ENCODE results near the gene CHGA. TPM values are rescaled to one million over a fixed set of nuclear protein-coding genes. Genes with fewer than 3 reads are reported as not detected.

CHGA gene
- total RNA-seq, 2 donors from 2014 or later: 40.5 to 55.7 TPM

DNA sequence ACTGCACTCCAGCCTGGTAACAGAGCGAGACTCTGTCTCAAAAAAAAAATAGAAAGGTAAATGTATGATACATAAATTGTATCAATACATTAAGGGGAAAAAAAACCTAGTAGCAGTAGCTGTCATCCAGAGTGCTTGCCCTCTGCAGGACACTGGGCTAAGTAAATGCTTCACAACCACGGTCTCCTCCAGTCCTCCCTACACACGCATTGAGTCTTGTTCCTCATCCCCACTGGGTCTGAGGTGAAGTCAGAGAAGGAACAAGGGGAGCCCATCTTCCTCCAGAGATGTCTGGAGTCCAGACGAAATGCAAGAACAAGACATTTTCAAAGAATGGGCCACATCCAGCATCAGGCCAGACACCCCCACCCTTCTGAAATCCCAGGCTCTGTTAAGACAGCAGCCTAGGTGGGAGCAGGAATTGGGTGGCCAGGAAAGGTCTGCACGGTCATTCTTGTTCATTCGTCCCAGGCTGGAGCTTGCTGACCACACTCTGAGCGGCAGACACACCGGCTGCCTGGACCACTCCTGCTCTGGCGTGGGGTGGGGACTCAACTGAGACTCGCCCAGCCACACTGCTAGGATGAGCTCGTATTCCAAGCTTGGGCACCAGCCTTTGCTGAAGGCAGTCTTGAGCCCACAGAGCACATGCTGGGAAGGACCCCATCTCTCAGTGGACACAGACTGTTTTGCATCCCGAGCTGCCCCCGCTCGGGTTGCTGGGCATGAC, 45.5 kb downstream of the CHGA start:
- 95% methylated on average over 14 of the region's 14 CpGs for WGBS

DNA sequence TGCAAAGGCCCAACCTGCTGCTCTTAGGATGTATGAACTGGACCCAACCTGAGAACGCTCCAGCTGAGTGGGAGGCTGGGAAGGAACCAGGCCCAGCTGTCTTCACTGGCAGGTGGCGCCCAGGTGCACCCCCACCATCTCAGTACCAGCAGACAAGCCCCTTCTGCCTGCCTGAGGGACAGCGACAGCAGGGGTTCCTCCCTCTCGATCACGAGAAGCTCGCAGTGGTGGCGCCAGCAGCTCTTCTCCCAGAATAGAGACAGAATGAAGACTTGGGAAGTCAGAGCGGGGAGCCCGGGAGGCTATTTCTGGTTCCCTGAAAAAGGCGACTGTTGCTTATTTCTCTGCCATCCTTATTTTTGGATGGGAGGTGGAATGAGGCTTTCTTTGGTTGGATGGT, 46.5 kb downstream of the CHGA start:
- no peak overlapping the region for H3K27ac ChIP-seq
- H3K27me3 ChIP-seq (replicated peaks; ENCODE audit: insufficient read depth): no peaks in the 10 kb centered on the region
- 92% methylated on average over 10 of the region's 10 CpGs for WGBS
- no peaks in the 10 kb centered on the region for H3K9me3 ChIP-seq
- DNase-seq (ENCODE audit: low spot score): no peak
- H3K4me1 ChIP-seq (replicated peaks): peaks cover 24% of the 10 kb centered on the region
- no peaks in the 10 kb centered on the region for H3K36me3 ChIP-seq
- TF ChIP-seq POLR2AphosphoS5 (IDR thresholded peaks at IDR 0.05): no peak
- TF ChIP-seq CTCF (IDR thresholded peaks at IDR 0.05): no peak
- TF ChIP-seq POLR2A (IDR thresholded peaks at IDR 0.05): no peak
- intact Hi-C loops (cut with DNase I): no loop called here
- no peak overlapping the region for H3K4me3 ChIP-seq

More for the DNA sequence above, 45.5 kb downstream of the CHGA start:
- DNase-seq (ENCODE audit: low spot score): no peak
- no peaks in the 10 kb centered on the region for H3K9me3 ChIP-seq
- H3K4me3 ChIP-seq: no peak overlapping the region
- no peaks in the 10 kb centered on the region for H3K27me3 ChIP-seq (replicated peaks; ENCODE audit: insufficient read depth)
- peaks cover 26% of the 10 kb centered on the region for H3K4me1 ChIP-seq (replicated peaks)
- H3K27ac ChIP-seq: no peak overlapping the region
- no peaks in the 10 kb centered on the region for H3K36me3 ChIP-seq
- TF ChIP-seq POLR2AphosphoS5 (IDR thresholded peaks at IDR 0.05) (no peak), POLR2A (IDR thresholded peaks at IDR 0.05) (no peak), CTCF (IDR thresholded peaks at IDR 0.05) (no peak)
- intact Hi-C loops (cut with DNase I): no loop called here

- 89% methylated on average over 12 of the region's 12 CpGs for WGBS
- intact Hi-C loops (cut with DNase I): loop anchor here (5.0 kb wide), 1 partner anchor 147 kb away; the partner anchor contains the start of gene ITPK1
These were observed 46.9 kb downstream of the CHGA start for GRCh38 chr14:92969871-92970270.

GRCh38 chr14:92970271-92970670, 47.3 kb downstream of the CHGA start:
- intact Hi-C loops (cut with DNase I): loop anchor here (5.0 kb wide), 1 partner anchor 147 kb away; the partner anchor contains the start of gene ITPK1
- DNase-seq (ENCODE audit: low spot score): no peak
- Histone ChIP-seq H3K4me3 (no peak overlapping the region), H3K4me1 (replicated peaks) (peaks cover 17% of the 10 kb centered on the region), H3K9me3 (no peaks in the 10 kb centered on the region), H3K36me3 (no peaks in the 10 kb centered on the region), H3K27ac (no peak overlapping the region), H3K27me3 (replicated peaks; ENCODE audit: insufficient read depth) (no peaks in the 10 kb centered on the region)
- 89% methylated on average over 12 of the region's 12 CpGs for WGBS
- TF ChIP-seq POLR2A (IDR thresholded peaks at IDR 0.05) (no peak), POLR2AphosphoS5 (IDR thresholded peaks at IDR 0.05) (no peak), CTCF (IDR thresholded peaks at IDR 0.05) (no peak)

More at GRCh38 chr14:92969871-92970270, 46.9 kb downstream of the CHGA start:
- Histone ChIP-seq H3K9me3 (no peaks in the 10 kb centered on the region), H3K4me3 (no peak overlapping the region), H3K27ac (no peak overlapping the region), H3K27me3 (replicated peaks; ENCODE audit: insufficient read depth) (no peaks in the 10 kb centered on the region), H3K4me1 (replicated peaks) (peaks cover 20% of the 10 kb centered on the region), H3K36me3 (no peaks in the 10 kb centered on the region)
- DNase-seq (ENCODE audit: low spot score): no peak
- no peak for TF ChIP-seq POLR2A (IDR thresholded peaks at IDR 0.05)
- TF ChIP-seq CTCF (IDR thresholded peaks at IDR 0.05): no peak
- no peak for TF ChIP-seq POLR2AphosphoS5 (IDR thresholded peaks at IDR 0.05)

Measured in prostate gland (tissue), 2 donors.